Measurements from ENCODE around the gene HMG20B.

HMG20B gene

DNA sequence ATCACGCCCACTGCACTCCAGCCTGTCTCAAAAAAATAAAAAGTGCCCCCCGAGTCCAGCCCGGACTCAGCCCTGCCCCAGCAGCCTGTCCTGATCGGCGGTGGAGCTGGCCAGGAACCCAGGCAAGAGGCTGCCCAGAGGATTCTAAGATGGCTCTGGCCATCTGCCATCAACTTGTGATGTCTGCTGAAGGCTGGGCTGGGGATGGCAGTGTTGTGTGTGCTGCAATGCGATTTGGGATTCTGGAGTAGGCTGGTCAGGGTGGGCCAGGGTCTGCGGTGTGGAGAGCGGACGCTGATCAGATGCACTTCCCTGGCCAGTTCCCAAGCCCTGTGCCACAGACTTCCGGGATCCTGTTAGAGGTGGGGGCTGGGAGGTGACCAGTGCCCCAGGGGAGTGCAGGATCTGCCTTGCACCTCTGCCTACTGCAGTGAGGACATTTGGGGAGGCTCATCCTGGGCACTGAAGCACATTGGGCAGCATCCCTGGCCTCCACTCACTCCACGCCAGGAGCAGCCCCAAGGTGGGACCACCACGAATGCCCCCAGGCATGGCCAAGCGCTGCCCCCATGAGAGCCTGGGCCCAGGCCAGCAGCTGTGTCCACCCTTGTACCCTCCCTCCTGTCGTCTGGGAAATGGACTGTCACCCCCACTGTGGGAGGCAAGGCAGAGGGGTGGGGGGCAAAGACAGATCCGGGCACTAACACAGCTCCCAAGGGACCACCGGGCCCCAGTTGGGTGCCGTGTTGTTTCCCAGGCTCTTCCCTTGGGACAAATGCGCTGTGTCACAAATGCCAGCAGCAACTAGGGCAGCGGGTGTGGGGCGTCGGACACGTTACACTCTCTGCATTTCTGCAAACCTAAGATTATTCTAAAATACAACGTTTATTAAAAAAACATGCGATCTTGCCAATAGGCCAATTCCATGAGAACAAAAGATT is 37.3 kb downstream of the HMG20B start:
- DNase-seq = no peak

DNA sequence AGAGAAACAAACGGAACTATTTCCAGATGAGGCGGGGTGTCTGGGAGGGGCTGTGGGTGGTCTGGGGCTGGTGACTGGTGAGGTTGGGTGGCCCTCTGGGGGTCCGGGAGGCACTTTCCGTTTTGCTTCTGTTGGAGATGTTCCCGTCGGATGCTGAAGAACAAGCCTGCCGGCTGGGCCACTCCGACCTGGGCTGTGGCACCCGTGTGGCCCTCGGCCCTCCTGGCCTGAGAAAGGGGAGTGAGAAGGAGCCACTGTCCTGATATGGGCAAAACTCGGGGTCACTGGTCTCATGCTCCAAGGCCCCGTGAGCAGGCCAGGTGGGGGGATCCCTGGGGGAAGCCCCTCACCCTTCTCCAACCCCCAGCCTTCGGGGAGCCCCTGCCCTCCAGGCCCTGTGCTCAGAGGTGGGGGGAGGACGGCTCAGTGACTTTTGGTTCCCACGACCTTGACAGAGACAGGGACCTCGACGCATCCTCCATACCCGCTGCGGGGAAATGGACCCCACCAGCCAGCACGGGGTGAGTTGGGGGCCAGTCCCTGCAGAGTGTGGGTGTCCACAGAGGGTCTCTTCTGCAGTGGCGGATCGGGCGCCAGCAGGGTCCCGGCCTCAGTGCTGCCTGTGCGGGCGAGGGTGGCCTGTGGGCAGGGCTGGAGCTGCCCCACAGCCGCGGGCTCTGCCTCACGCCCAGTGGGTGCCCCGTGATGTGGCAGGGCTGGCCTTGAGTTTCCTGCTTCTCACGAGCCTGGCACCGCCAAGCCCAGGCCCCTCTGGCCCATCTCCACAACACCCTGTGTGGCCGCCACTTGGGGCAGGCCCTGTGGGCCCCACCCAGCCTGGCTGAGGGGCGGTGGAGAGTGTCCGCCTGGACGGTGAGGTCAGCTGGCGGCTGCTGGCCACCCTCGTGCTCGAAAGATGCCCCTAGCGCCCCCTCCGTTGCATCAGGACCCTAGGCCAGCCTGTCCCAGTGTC is 38.3 kb downstream of the HMG20B start:
- DNase-seq = no peak

DNA sequence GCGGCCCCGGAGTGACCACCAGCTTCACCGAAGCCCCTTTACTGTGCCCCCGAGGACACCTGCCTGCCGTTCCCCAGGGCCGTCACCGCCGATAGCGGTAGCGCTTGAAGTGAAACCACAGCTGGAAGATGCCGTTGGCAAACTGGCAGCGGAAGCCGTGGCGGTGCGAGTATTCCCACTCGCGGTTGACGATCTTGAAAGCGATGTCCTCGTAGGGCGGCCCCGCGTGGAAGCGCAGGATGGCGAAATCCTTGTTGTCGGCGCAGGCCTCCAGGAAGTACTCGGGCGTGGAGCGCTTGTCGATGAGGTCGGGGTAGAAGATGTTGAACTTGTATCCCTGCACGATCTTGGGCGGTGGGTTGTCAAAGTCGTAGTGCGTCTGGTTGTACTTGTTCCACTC is 39.1 kb downstream of the HMG20B start:
- DNase-seq = no peak

DNA sequence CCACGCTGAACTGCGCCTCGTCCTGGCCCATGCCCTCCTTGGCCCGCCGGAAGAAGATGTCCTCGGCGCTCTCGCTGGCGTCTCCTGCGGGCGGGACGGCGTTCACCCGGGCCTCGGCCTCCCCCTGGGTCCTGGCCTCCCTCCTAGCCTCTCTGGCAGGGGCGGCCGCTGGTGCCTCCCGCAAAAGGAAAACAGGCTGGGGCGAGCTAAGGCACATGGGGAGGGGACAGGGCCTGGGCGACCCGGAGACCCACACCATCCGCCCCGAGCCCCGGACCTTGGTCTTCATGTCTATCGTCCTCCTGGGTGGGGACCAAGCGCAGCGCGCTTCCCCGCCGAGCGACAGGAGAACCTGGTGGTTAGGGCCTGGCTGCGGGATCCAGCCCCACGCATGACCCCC is 39.6 kb downstream of the HMG20B start:
- DNase-seq = no peak

DNA sequence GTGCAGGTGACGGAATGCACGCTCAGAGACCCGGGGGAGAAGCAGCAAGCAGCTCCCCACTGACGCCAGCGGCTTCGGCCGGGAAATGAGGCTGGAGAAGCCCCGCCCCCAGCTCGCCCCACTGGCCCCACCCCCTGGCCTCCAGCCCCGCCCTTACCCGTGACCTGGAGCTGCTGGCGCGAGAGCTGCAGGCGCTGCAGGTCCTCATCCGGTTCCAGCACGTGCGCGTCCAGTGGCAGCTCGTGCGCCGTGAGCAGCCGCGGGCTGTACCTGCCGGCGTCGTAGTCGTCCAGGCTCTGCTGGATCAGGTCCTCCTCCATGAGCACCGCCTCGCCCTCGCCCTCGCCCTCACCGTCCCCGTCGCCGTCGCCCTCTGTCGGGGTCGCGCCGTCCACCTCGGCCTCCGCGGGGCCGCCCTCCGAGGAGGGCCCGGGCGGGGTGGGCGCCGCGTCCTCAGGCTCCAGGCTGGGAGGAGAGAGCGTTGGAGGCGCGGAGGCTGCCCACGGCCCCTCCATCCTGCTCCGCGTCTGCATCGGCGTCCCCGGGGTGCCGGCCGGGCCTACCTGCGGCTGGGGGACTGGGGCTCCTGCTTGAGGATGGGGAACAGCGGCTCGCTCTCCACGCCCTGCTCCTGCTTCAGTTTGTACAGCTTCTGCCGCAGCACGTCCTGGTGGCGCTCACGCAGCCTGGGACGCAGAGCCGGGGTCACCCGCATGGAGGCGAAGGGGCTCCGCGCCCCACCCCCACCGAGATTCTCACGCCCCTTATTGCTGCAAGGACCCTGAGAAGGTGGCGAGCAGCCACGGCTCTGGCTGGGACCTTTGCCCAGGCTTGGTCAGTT is 40.4 kb downstream of the HMG20B start:
- DNase-seq = no peak

- DNase-seq = no peak
These were observed 41.3 kb downstream of the HMG20B start for GRCh38 chr19:3613818-3614661.

GRCh38 chr19:3614858-3615505 is 42.2 kb downstream of the HMG20B start:
- no peak for DNase-seq

DNA sequence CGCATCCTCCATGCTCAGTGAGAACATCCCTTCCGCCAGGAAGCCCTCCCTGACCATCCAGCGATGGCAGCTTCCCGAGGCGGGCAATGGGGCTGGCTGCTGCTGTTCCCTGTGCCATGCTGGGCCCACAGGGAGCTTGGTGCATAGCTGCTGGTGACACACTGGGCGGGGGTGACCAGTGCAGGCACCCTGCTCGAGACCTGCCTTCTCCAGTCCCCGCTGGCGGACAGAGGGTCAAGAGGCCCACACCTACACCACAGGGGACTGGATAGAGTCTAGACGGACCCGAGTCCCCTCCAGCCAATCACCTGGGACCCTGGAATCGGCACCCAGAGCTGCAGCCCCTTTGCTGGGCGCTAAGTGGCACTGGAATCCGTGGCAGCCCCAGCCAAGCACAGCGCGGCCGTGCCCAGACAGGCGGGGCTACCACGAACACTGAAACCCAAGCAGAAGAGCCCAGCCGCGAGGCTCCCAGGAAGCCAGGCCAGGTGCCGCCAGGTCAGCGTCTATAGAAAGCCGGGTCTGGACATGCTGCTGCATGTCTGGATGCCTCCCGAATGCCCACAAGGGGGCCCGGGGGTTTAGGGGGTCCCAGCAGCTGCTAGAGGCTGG is 42.9 kb downstream of the HMG20B start:
- no peak for DNase-seq

DNA sequence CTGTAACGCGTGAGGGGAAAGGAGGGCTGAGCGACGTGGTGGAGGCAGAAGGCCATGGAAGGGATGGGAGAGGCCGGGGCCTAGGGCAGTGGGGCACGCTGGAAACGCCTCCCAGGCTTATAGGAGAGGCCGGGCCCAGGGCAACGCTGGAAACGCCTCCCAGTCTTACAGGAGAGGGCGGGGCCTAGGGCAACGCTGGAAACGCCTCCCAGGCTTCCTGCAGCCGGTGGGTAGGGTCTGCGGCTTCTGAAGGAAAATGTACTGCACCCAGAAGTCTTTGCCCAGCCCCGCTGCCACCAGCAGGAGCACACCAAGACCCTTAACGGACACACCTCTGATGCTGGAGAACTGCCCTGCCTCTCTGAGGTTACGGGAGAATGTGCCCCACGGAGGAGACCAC is 44.7 kb downstream of the HMG20B start:
- DNase-seq = no peak

- DNase-seq = no peak
These were observed 45.5 kb downstream of the HMG20B start for GRCh38 chr19:3618144-3618810.

DNA sequence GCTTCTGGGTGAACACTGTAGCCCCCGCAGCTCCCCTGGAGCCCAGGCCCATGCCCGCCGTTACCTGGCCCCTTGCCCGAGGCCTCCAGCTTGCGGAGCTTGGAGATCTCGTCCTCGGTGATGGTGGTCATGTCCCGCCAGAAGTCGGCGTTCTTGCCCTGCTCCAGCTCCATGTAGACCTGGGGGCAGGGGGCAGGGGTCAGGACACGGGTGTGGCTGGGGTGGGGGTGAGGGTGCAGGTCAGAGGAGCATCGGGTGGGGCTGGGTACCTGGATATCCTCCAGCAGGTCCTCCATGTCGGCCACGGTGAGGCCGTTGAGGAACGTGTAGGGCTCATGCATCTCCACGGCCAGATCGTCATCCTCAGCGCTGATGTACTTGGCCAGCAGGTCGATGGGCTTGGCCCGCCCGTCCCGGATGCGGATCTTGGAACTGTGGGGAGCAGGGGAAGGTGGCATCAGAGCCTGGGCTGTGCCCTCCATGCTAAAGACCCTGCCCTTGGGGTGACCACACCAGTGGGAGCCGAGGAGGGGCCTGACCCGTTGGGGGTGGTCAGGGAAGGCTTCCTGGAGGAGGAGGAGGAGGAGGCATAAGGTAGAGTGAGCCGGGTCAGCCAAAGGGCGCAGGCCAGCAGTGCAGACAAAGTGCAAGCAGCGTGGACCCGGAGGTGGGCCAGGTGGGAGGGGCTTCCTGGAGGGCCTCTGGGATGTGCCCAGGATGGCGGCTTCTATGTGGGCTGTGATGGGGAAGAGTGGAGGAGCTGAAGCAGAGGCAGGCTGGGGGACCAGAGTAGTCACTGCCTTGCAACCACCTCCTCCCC is 46.3 kb downstream of the HMG20B start:
- no peak for DNase-seq

- no peak for DNase-seq
These were observed 46.9 kb downstream of the HMG20B start for GRCh38 chr19:3619631-3620012.

- DNase-seq = no peak
These were observed 47.5 kb downstream of the HMG20B start for GRCh38 chr19:3620145-3620816.

GRCh38 chr19:3620817-3621547 is 48.2 kb downstream of the HMG20B start:
- DNase-seq = no peak

DNA sequence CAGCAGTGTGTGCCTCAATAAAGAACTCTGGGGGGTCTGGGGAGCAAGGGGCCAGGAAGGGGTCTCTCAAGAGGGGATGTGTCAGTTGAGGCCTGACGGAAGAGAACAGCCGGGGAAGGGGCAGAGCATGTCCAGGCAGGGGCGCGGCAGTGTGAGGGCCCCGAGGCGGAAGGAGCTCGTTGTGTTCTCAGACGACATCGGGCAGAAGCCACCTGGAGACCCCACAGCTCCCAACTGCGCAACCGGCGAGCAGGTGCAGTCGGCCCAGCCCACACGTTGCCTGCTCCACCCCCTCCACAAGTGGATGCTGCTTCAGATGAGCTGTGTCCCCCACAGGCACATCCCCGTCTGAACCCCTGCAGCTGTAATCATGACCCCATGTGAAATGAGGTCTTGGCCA is 48.9 kb downstream of the HMG20B start:
- DNase-seq = no peak

DNA sequence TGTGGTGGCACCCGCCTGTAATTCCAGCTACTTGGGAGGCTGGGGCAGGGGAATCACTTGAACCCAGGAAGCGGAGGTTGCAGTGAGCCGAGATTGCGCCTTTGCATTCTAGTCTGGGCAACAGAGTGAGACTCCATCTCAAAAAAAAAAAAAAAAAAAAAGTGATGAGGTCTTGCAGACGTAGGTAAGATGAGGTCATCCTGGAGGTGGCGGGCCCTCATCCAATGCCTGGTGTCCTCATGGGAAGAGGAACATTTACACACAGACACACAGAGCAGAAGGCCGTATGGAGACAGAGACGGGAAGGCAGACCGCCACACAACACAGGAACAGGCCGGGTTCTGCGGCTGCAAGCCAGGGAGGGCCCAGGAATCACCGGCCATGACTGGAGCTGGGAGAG is 49.5 kb downstream of the HMG20B start:
- no peak for DNase-seq

GRCh38 chr19:3623716-3624115 is 51.0 kb downstream of the HMG20B start:
- no peak for DNase-seq

GRCh38 chr19:3625996-3626472 is 53.3 kb downstream of the HMG20B start:
- DNase-seq = no peak
